HepG2 (cell line): ENCODE results near the gene SLC29A2. TPM values are rescaled to one million over a fixed set of nuclear protein-coding genes. Genes with fewer than 3 reads are reported as not detected.

Experiments
- ADNP ChIP-seq: sonication (generic); formaldehyde crosslinking; IDR thresholded peaks from 2 replicates; pipeline ENCODE4 v1.4.0; 2020; ENCODE audit warnings: missing genetic modification reagents
- ARID2 ChIP-seq: sonication (generic); formaldehyde crosslinking; IDR thresholded peaks from 2 replicates; pipeline ENCODE4 v1.8.1; 2022; ENCODE audit warnings: mild to moderate bottlenecking, missing genetic modification reagents, borderline replicate concordance
- ATF7 ChIP-seq, 2 experiments: fragments of 450-650 bp in 1 of 2; sonication (generic) in 1 of 2; formaldehyde crosslinking in 1 of 2; IDR thresholded peaks; 2 replicates each; pipeline versions ENCODE4 v1.4.0 to v1.6.1; 2016 to 2020; ENCODE audit warnings: antibody characterized with exemption in 1 of 2, mild to moderate bottlenecking in 1 of 2, missing genetic modification reagents in 1 of 2
- CENPT ChIP-seq: sonication (generic); formaldehyde crosslinking; IDR thresholded peaks from 2 replicates; pipeline ENCODE4 v1.8.0; 2022; ENCODE audit warnings: low read depth, mild to moderate bottlenecking, moderate library complexity, missing genetic modification reagents
- CREM ChIP-seq, 2 experiments: sonication (generic) in 1 of 2; formaldehyde crosslinking in 1 of 2; IDR thresholded peaks; 2 replicates each; pipeline versions ENCODE4 v1.4.0 to v1.6.1; 2016 to 2020; ENCODE audit warnings: antibody characterized with exemption in 1 of 2, mild to moderate bottlenecking in 1 of 2, missing genetic modification reagents in 1 of 2
- DDIT3 ChIP-seq: sonication (generic); formaldehyde crosslinking; IDR thresholded peaks from 2 replicates; pipeline ENCODE4 v1.4.0; 2020; ENCODE audit warnings: mild to moderate bottlenecking, missing genetic modification reagents
- FLYWCH1 ChIP-seq: sonication (generic); formaldehyde crosslinking; IDR thresholded peaks from 2 replicates; pipeline ENCODE4 v1.8.1; 2023; ENCODE audit warnings: mild to moderate bottlenecking, missing genetic modification reagents
- GATAD1 ChIP-seq: IDR thresholded peaks from 2 replicates; pipeline ENCODE4 v1.6.1; 2016; ENCODE audit warnings: missing genetic modification reagents, missing compliant biosample characterization
- HNRNPH1 ChIP-seq: fragments of 200-400 bp; formaldehyde crosslinking; optimal IDR thresholded peaks from 2 replicates; pipeline ENCODE3; 2017; ENCODE audit warnings: mild to moderate bottlenecking, low read depth, low read length
- HOXA5 ChIP-seq: sonication (generic); formaldehyde crosslinking; IDR thresholded peaks from 2 replicates; pipeline ENCODE4 v1.4.0; 2020; ENCODE audit warnings: missing genetic modification reagents
- NR1H2 ChIP-seq: sonication (generic); formaldehyde crosslinking; IDR thresholded peaks from 2 replicates; pipeline ENCODE4 v1.8.1; 2022; ENCODE audit warnings: low read depth, missing genetic modification reagents, borderline replicate concordance
- PLRG1 ChIP-seq: fragments of 450-650 bp; conservative IDR thresholded peaks from 2 replicates; pipeline ENCODE4 v1.6.1; 2016
- PRPF4 ChIP-seq: fragments of 200-400 bp; formaldehyde crosslinking; IDR thresholded peaks from 2 replicates; pipeline ENCODE4 v1.6.1; 2016; ENCODE audit warnings: low read length, low read depth; ENCODE audit not compliant: poor library complexity, severe bottlenecking
- RBM22 ChIP-seq: fragments of 200-400 bp; formaldehyde crosslinking; optimal IDR thresholded peaks from 2 replicates; pipeline ENCODE3; 2017; ENCODE audit warnings: mild to moderate bottlenecking, low read length, moderate library complexity
- SIN3B ChIP-seq: fragments of 150-350 bp; IDR thresholded peaks from 2 replicates; pipeline ENCODE4 v1.6.1; 2014; ENCODE audit warnings: low read length
- SIX1 ChIP-seq: sonication (generic); formaldehyde crosslinking; IDR thresholded peaks from 2 replicates; pipeline ENCODE4 v1.4.0; 2020; ENCODE audit warnings: missing genetic modification reagents, borderline replicate concordance
- THYN1 ChIP-seq: sonication (generic); formaldehyde crosslinking; IDR thresholded peaks from 2 replicates; pipeline ENCODE4 v1.8.1; 2023; ENCODE audit warnings: low read depth, mild to moderate bottlenecking, moderate library complexity, missing genetic modification reagents, borderline replicate concordance
- USF2 ChIP-seq, 2 experiments: sonication (generic) in 1 of 2; formaldehyde crosslinking in 1 of 2; IDR thresholded peaks; 2 replicates each; pipeline versions ENCODE4 v1.5.1 to v1.6.1; 2011 to 2020; ENCODE audit warnings: borderline replicate concordance in 1 of 2, low read depth in 1 of 2, low read length in 1 of 2, mild to moderate bottlenecking in 1 of 2, missing genetic modification reagents in 1 of 2, moderate library complexity in 1 of 2
- YEATS4 ChIP-seq: sonication (generic); formaldehyde crosslinking; IDR thresholded peaks from 2 replicates; pipeline ENCODE4 v1.4.0; 2020; ENCODE audit warnings: missing genetic modification reagents, borderline replicate concordance
- ZIK1 ChIP-seq: sonication (generic); formaldehyde crosslinking; IDR thresholded peaks from 2 replicates; pipeline ENCODE4 v1.5.0; 2020; ENCODE audit warnings: mild to moderate bottlenecking, low read depth, missing genetic modification reagents, borderline replicate concordance
- ZNF256 ChIP-seq: sonication (generic); formaldehyde crosslinking; conservative IDR thresholded peaks from 2 replicates; pipeline ENCODE4 v1.4.0; 2020; ENCODE audit warnings: missing genetic modification reagents
- ZNF563 ChIP-seq: sonication (generic); formaldehyde crosslinking; IDR thresholded peaks from 2 replicates; pipeline ENCODE4 v1.8.0; 2022; ENCODE audit warnings: mild to moderate bottlenecking, moderate library complexity, missing genetic modification reagents
- ZNF720 ChIP-seq: sonication (generic); formaldehyde crosslinking; IDR thresholded peaks from 2 replicates; pipeline ENCODE4 v1.4.0; 2020; ENCODE audit warnings: missing genetic modification reagents
- ZSCAN21 ChIP-seq: sonication (generic); formaldehyde crosslinking; IDR thresholded peaks from 2 replicates; pipeline ENCODE4 v1.8.0; 2022; ENCODE audit warnings: mild to moderate bottlenecking, missing genetic modification reagents, moderate library complexity, borderline replicate concordance
- ZSCAN29 ChIP-seq: sonication (generic); formaldehyde crosslinking; conservative IDR thresholded peaks from 2 replicates; pipeline ENCODE4 v1.4.0; 2020; ENCODE audit warnings: mild to moderate bottlenecking, missing genetic modification reagents
- polyA plus RNA-seq, 8 experiments: library from polyadenylated mRNA; depleted of rRNA in 3 of 8; stranded (reverse) in 7 of 8; unstranded in 1 of 8; fragments of >200 nt; fragmentation: Illumina TruSeq in 4 of 8; extraction: Trizol in 4 of 8; gene quantifications; 2 replicates each; pipeline versions ENCODE4 v1.2.1 to v1.2.3, GENCODE V29; 2011 to 2016; ENCODE audit warnings: low read depth in 4 of 8, missing spikeins in 1 of 8, mixed read lengths in 1 of 8; ENCODE audit not compliant: insufficient read depth in 1 of 8
- total RNA-seq, 5 experiments: library from RNA; depleted of rRNA; stranded (reverse); fragments of >200 nt; fragmentation: Illumina TruSeq; extraction: Trizol; gene quantifications; 2 replicates each; pipeline ENCODE4 v1.2.3, GENCODE V29; 2016; ENCODE audit warnings: low read depth in 1 of 5
- TF ChIP-seq, protein P1 (sequence below): sonication (generic); formaldehyde crosslinking; IDR thresholded peaks from 2 replicates; pipeline ENCODE4 v1.4.0; 2020; ENCODE audit warnings: missing genetic modification reagents, borderline replicate concordance

Gene SLC29A2
- total and polyA plus RNA-seq, 2 of the 13 experiments (the other 11 are each of a cell fraction or from before 2014, with no cell fraction given) = 0.63 to 0.66 TPM

DNA sequence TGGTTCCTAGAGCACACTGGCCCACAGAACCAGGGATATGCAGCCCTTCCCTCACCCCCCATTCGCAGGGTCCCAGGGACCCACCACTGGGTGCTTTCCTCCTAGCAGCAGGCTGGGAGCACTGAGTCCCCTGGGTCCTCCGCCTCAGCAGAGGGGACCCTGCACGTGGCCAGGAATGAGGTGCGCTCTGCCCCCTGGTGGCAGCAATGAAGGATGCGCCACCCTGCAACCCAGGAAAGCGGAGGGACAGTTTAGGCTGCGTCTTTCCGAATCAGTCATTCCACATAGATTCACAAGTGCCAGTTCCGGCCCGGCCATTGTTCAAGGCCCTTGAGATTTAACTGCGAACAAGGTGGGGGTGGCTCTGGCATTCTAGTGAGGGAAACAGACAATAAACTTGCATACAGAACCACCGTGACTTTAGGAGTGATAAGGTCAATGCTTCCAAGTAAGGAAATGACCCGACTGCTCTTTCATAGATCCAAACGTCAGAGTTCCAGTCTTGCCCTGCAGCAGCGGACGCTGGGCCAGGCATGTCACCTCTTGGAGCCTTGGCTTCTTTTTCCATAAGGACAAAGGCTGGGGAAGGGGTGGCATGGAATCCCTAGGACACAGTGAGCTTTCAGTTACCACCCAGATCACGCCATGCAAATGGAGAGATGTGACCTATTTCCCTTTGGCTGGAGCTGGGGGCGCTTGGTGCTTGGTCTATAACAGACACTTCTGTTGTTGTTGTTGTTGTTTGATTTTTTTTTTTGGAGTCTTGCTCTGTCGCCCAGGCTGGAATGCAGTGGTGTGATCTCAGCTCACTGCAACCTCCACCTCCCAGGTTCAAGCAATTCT is 43.0 kb downstream of the SLC29A2 start (continued):
- TF ChIP-seq ZNF256 (CRISPR knock-in tag) = no peak
- TF ChIP-seq PLRG1 = no peak
- peak; percentile 87; the same call in 1 of the 2 replicates for TF ChIP-seq ZNF563 (CRISPR knock-in tag)
- no peak for TF ChIP-seq ARID2 (CRISPR knock-in tag)
- TF ChIP-seq SIN3B = no peak
- TF ChIP-seq ADNP (CRISPR knock-in tag) = peak; percentile 38; the same call in 1 of the 2 replicates
- TF ChIP-seq CENPT (CRISPR knock-in tag) = no peak
- peak; percentile 76; the same call in 1 of the 2 replicates for TF ChIP-seq ZSCAN21 (CRISPR knock-in tag)
- TF ChIP-seq USF2 (IDR thresholded peaks at IDR 0.05; ENCODE audit: low read depth, low read length) = peak; percentile 53; the same call in 1 of the 2 replicates
- no peak; the same call in 1 of the 2 replicates for TF ChIP-seq USF2 (CRISPR knock-in tag; IDR thresholded peaks at IDR 0.05; ENCODE audit: borderline replicate concordance)
- no peak for TF ChIP-seq ATF7 (IDR thresholded peaks at IDR 0.05)
- TF ChIP-seq ATF7 (CRISPR knock-in tag; IDR thresholded peaks at IDR 0.05) = no peak
- TF ChIP-seq HNRNPH1 = no peak
- TF ChIP-seq, protein P1, sequence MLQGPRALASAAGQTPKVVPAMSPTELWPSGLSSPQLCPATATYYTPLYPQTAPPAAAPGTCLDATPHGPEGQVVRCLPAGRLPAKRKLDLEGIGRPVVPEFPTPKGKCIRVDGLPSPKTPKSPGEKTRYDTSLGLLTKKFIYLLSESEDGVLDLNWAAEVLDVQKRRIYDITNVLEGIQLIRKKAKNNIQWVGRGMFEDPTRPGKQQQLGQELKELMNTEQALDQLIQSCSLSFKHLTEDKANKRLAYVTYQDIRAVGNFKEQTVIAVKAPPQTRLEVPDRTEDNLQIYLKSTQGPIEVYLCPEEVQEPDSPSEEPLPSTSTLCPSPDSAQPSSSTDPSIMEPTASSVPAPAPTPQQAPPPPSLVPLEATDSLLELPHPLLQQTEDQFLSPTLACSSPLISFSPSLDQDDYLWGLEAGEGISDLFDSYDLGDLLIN (CRISPR knock-in tag) = no peak
- no peak for TF ChIP-seq RBM22
- 0 out of 2 replicates have a peak, but pooled peaks have one; percentile 32 for TF ChIP-seq ZIK1 (CRISPR knock-in tag)
- no peak for TF ChIP-seq CREM (IDR thresholded peaks at IDR 0.05)
- TF ChIP-seq CREM (CRISPR knock-in tag; IDR thresholded peaks at IDR 0.05) = no peak
- no peak for TF ChIP-seq SIX1 (CRISPR knock-in tag)
- TF ChIP-seq NR1H2 = no peak
- TF ChIP-seq ZNF720 (CRISPR knock-in tag) = no peak
- TF ChIP-seq HOXA5 (CRISPR knock-in tag) = peak; percentile 60; the same call in 1 of the 2 replicates
- no peak for TF ChIP-seq THYN1 (CRISPR knock-in tag)
- TF ChIP-seq ZSCAN29 (CRISPR knock-in tag) = no peak
- peak; percentile 93 for TF ChIP-seq YEATS4 (CRISPR knock-in tag)
- TF ChIP-seq GATAD1 (CRISPR knock-in tag) = peak; percentile 76
- TF ChIP-seq DDIT3 (CRISPR knock-in tag) = no peak
- TF ChIP-seq FLYWCH1 (CRISPR knock-in tag) = no peak
- TF ChIP-seq PRPF4 = no peak
